Astrocyte (in vitro differentiated cells and primary cell): ENCODE measurements around the gene HSD11B2. TPM values are rescaled to one million over a fixed set of nuclear protein-coding genes. Genes with fewer than 3 reads are reported as not detected.

Experiments
- DNase-seq: peaks from one replicate; pipeline ENCODE4 v3.0.0-alpha.2; 2010; ENCODE audit warnings: low read depth
- FAIRE-seq: peaks from 2 replicates; lab custom pipeline; 2011; peaks lifted over from hg19 to GRCh38; lab: Jason Lieb, UNC
- H2AFZ ChIP-seq: 2 replicates; pipeline ENCODE4 v1.6.0; 2012; ENCODE audit warnings: low read depth, low read length, inconsistent platforms
- H3K27ac ChIP-seq: 2 replicates; pipeline ENCODE4 v1.5.1; 2011; ENCODE audit warnings: low read depth, low read length, inconsistent platforms
- H3K27me3 ChIP-seq: 2 replicates; pipeline ENCODE4 v1.6.0; 2011; ENCODE audit warnings: low read length, inconsistent platforms; ENCODE audit not compliant: insufficient read depth
- H3K36me3 ChIP-seq: 2 replicates; pipeline ENCODE4 v1.5.1; 2011; ENCODE audit warnings: low read length, inconsistent platforms; ENCODE audit not compliant: insufficient read depth
- H3K4me1 ChIP-seq: 2 replicates; pipeline ENCODE4 v1.5.1; 2011; ENCODE audit warnings: low read length, inconsistent platforms; ENCODE audit not compliant: insufficient read depth
- H3K4me2 ChIP-seq: 2 replicates; pipeline ENCODE4 v1.6.0; 2012; ENCODE audit warnings: low read length, inconsistent platforms
- H3K4me3 ChIP-seq: 2 replicates; pipeline ENCODE4 v1.5.1; 2011; ENCODE audit warnings: low read depth, mild to moderate bottlenecking, low read length, inconsistent platforms; ENCODE audit not compliant: insufficient read depth
- H3K79me2 ChIP-seq: 2 replicates; pipeline ENCODE4 v1.6.0; 2012; ENCODE audit warnings: mild to moderate bottlenecking, low read length, inconsistent platforms; ENCODE audit not compliant: insufficient read depth
- H3K9ac ChIP-seq: 2 replicates; pipeline ENCODE4 v1.6.0; 2012; ENCODE audit warnings: mild to moderate bottlenecking, low read length, inconsistent platforms
- H3K9me3 ChIP-seq: 2 replicates; pipeline ENCODE4 v1.5.1; 2012; ENCODE audit warnings: low read depth, mild to moderate bottlenecking, low read length, inconsistent platforms; ENCODE audit not compliant: insufficient read depth
- H4K20me1 ChIP-seq: 2 replicates; pipeline ENCODE4 v1.6.0; 2012; ENCODE audit warnings: low read length, inconsistent platforms; ENCODE audit not compliant: insufficient read depth
- H3K27ac Mint-ChIP-seq: one replicate; pipeline ENCODE4 v1.8.0; 2021; ENCODE audit warnings: mild to moderate bottlenecking, mixed read lengths; ENCODE audit not compliant: unreplicated experiment
- H3K27me3 Mint-ChIP-seq: one replicate; pipeline ENCODE4 v1.8.0; 2021; ENCODE audit warnings: low read depth, mixed read lengths; ENCODE audit not compliant: unreplicated experiment
- H3K36me3 Mint-ChIP-seq: one replicate; pipeline ENCODE4 v1.8.0; 2021; ENCODE audit warnings: low read depth, mixed read lengths; ENCODE audit not compliant: unreplicated experiment
- H3K4me1 Mint-ChIP-seq: one replicate; pipeline ENCODE4 v1.8.0; 2021; ENCODE audit warnings: low read depth, mixed read lengths; ENCODE audit not compliant: unreplicated experiment
- H3K4me3 Mint-ChIP-seq: one replicate; pipeline ENCODE4 v1.8.0; 2021; ENCODE audit warnings: mild to moderate bottlenecking, moderate library complexity, mixed read lengths; ENCODE audit not compliant: unreplicated experiment
- H3K9me3 Mint-ChIP-seq: one replicate; pipeline ENCODE4 v1.8.0; 2021; ENCODE audit warnings: mild to moderate bottlenecking, mixed read lengths; ENCODE audit not compliant: unreplicated experiment
- CTCF ChIP-seq: IDR thresholded peaks from 2 replicates; pipeline ENCODE4 v1.5.1; 2011; ENCODE audit warnings: low read depth, mild to moderate bottlenecking, inconsistent platforms, low read length, moderate library complexity; ENCODE audit not compliant: insufficient read depth
- EZH2 ChIP-seq: IDR thresholded peaks from 2 replicates; pipeline ENCODE4 v1.6.1; 2012; ENCODE audit warnings: mild to moderate bottlenecking, low read length, inconsistent platforms; ENCODE audit not compliant: insufficient read depth
- total RNA-seq: library from RNA; stranded (reverse); gene quantifications from 2 replicates; pipeline ENCODE4 v1.2.1, GENCODE V29; 2021

Gene HSD11B2
- total RNA-seq, 1 donor from 2014 or later = not detected

GRCh38 chr16:67405336-67405735 lies 25.6 kb upstream of the HSD11B2 start:
- peaks cover 4% of the 10 kb centered on the region for H3K36me3 Mint-ChIP-seq

GRCh38 chr16:67406111-67406971 lies 24.6 kb upstream of the HSD11B2 start:
- H3K4me2 ChIP-seq = peak overlapping the region; percentile 65
- H3K9me3 ChIP-seq = no peaks in the 10 kb centered on the region
- TF ChIP-seq CTCF (no peak), EZH2 (no peak)
- peak overlapping the region; percentile 80 for H3K27ac ChIP-seq
- Mint-ChIP-seq H3K27me3 (peaks cover 19% of the 10 kb centered on the region), H3K36me3 (peaks cover 4% of the 10 kb centered on the region), H3K4me3 (no peak overlapping the region), H3K9me3 (no peaks in the 10 kb centered on the region), H3K4me1 (peaks cover 11% of the 10 kb centered on the region), H3K27ac (peak overlapping the region; percentile 69)
- peak overlapping the region; percentile 67 for H3K9ac ChIP-seq
- H3K36me3 ChIP-seq = no peaks in the 10 kb centered on the region
- peak overlapping the region; percentile 23 for H2AFZ ChIP-seq
- no peaks in the 10 kb centered on the region for H4K20me1 ChIP-seq
- no peak overlapping the region for H3K4me3 ChIP-seq
- H3K4me1 ChIP-seq = peaks cover 21% of the 10 kb centered on the region
- H3K79me2 ChIP-seq = no peaks in the 10 kb centered on the region
- peak; percentile 80 for DNase-seq
- FAIRE-seq = peak; percentile 80
- no peaks in the 10 kb centered on the region for H3K27me3 ChIP-seq

More at GRCh38 chr16:67405336-67405735, 25.6 kb upstream of the HSD11B2 start:
- Mint-ChIP-seq H3K27ac (no peak overlapping the region), H3K27me3 (peaks cover 27% of the 10 kb centered on the region), H3K9me3 (no peaks in the 10 kb centered on the region), H3K4me3 (no peak overlapping the region), H3K4me1 (peaks cover 11% of the 10 kb centered on the region)
- Histone ChIP-seq H3K79me2 (no peaks in the 10 kb centered on the region), H3K4me1 (peaks cover 21% of the 10 kb centered on the region), H4K20me1 (no peaks in the 10 kb centered on the region), H3K4me2 (no peak overlapping the region), H3K36me3 (no peaks in the 10 kb centered on the region), H3K4me3 (no peak overlapping the region), H3K27me3 (no peaks in the 10 kb centered on the region), H3K9me3 (no peaks in the 10 kb centered on the region), H3K9ac (no peak overlapping the region), H2AFZ (no peak overlapping the region), H3K27ac (no peak overlapping the region)
- TF ChIP-seq EZH2 (no peak), CTCF (no peak)
- FAIRE-seq (no peak), DNase-seq (no peak)
